NK-92 (cell line): ENCODE results near the gene CCR3.

Experiments
- DNase-seq: peaks from one replicate; lab custom pipeline; 2025; ENCODE audit not compliant: unreplicated experiment; lab: John Stamatoyannopoulos, UW

The CCR3 gene

DNA sequence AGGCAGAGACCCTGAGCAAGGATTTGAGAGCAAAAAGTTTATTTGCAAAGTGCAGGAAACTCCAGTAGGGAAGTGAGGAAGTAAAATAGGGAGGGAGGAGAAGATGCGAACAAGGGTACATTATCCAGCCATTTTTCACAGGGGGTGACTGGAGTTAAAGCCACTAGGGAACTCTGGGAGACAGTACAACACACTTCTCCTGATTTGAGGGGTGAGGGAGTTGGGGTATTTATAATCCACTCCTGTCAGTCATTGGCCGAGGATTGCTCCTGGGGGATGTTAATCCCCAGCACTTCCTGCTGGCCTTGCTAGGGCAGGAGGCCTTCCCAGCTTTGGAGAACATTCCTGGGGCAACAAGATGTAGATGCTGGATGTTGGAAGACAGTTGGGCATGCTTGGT is 28.2 kb downstream of the CCR3 start:
- no peak for DNase-seq

- DNase-seq, result no peak
Measured at GRCh38 chr3:46271209-46271745, 29.0 kb downstream of the CCR3 start.

GRCh38 chr3:46272028-46272451 is 29.8 kb downstream of the CCR3 start:
- DNase-seq, result no peak

GRCh38 chr3:46276497-46277099 is 34.3 kb downstream of the CCR3 start:
- DNase-seq, result no peak

- DNase-seq, result no peak
Measured at GRCh38 chr3:46277476-46277875, 35.2 kb downstream of the CCR3 start.

DNA sequence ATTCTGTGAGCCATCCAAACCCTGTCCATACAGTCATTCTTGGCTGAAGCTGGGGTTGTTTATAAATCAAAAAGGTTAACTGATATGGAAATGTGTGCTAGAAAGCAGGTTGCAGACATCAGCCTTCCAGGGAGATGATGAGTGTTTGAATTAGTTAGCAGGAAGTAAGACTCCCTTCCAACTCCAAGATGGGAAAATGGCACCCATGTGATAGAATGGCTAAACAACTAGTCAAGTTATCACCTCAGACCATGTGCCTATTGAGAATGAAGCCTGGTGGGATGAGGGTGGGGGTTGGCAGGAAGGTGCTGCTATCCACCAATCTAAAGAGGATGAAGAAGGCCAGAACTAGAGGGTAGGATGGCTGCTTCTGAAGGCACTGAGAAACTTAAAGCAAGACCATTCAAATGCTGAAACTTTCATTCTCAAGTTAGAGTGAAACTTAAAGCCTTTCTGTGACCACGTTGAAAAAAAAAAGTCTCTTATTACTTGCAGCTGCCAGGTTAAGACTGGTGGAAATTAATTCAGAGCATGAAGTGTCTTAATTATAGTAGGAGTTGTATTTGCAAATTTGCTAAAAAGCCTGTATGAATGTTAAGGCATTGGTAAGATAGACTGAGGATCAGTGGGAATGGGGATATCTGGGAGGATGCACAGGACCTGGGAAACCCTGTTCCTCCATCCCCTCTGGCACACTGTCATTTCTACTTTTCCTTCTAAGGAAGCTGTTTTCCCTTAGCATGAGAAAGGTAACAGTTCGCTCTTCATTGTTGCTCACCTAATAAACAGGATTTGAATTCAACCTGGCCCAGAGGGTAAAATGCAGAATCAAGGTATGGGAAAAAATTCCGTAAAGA is 36.8 kb downstream of the CCR3 start:
- no peak for DNase-seq

GRCh38 chr3:46280105-46280797 is 38.0 kb downstream of the CCR3 start:
- DNase-seq, result no peak

GRCh38 chr3:46281551-46281950 is 39.3 kb downstream of the CCR3 start:
- no peak for DNase-seq

DNA sequence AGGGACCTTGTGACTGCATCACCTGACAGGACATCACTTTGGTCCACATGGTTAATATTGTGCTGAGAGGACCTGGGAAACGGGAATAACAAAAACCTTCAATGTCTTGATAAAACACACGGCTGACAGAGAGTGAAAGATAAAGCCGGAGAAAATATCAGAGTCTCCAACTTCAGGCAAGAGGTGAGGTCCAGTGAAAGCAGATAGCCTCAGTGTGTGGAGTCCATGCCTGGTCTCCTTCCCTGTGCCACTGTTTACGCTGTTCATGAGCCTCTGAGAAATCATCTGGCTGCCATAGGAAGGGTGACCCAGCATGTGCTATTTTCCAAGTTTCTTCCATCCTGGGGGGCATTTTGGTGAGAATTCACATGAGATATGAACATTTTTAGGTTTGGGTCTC is 39.8 kb downstream of the CCR3 start:
- DNase-seq, result no peak

DNA sequence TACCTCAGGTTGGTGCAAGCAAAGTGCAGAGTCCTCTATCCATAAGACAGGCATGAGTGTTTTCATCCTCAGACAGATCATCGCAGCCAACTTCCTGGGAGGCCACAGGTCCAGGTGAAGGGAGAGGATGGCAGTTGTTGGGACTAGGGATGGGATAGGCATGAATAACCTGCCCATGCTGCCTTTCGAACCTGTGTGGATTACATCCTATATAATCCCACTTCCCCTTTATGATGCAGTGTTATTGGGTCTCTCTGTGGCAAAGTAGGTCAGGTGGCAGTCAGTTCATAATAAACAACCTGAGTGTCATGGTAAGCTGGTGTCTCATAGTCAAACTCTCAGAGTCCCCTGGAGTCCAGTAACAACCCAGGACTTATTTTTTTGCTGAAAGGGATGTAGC is 40.4 kb downstream of the CCR3 start:
- no peak for DNase-seq

GRCh38 chr3:46283881-46284450 is 41.7 kb downstream of the CCR3 start:
- no peak for DNase-seq

GRCh38 chr3:46284981-46285683 is 42.9 kb downstream of the CCR3 start:
- no peak for DNase-seq

DNA sequence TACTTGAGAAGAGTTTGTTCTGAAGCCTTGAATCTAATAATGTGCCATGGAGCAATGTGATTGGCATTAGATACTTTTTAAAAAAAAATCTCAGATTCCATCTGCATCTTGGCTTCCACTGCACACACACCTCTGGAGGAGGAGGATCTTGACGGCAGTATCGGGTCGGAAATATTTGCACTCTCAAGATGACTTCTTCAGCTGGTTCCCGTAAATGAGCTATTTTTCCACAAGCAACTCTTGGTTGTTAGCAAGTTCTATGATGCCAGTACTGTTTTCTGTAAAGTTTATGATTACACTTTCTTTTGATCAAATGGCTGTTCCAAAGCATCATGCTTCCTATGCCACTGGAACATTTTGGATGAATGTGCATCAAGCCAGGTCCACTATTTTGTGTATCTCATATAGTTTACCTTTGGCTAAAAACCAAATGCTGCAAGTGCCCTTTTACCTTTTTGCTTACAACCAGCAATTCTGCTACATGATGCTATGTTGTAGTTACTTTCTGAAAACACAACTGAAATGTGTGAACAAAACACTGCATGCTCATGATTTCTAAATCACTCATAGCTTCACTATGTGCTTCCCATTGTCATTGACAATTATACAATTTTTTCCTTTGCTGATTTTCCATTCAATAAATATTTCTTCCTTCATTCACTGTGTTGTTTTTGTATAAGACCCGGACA is 43.8 kb downstream of the CCR3 start:
- no peak for DNase-seq

DNA sequence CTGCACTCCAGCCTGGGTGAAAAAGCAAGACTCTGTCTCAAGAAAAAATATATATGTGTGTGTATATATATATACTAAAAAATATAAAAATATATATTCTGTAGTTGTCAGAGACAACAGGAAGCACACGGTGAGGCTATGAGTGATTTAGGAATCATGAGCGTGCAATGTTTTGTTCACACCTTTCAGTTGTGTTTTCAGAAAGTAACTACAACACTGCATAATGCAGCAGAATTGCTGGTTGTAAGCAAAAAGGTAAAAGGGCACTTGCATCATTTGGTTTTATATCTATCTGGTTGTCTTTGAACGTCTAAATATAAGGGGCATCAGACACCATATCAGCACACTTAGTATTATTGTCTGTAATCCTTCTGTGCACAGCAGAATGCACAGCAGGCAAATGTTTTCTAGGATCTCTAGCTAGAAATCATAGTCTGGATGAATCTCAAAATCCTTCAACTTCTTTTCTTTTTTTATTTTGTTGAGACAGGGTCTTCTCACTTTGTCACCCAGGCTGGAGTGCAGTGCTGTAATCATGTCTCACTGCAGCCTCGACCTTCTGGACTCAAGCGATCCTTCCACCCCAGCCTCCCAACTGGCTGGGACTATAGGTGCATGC is 44.8 kb downstream of the CCR3 start:
- no peak for DNase-seq

- DNase-seq, result no peak
Measured at GRCh38 chr3:46289551-46289950, 47.3 kb downstream of the CCR3 start.

GRCh38 chr3:46289966-46290365 is 47.7 kb downstream of the CCR3 start:
- no peak for DNase-seq

GRCh38 chr3:46291046-46291445 is 48.8 kb downstream of the CCR3 start:
- no peak for DNase-seq

DNA sequence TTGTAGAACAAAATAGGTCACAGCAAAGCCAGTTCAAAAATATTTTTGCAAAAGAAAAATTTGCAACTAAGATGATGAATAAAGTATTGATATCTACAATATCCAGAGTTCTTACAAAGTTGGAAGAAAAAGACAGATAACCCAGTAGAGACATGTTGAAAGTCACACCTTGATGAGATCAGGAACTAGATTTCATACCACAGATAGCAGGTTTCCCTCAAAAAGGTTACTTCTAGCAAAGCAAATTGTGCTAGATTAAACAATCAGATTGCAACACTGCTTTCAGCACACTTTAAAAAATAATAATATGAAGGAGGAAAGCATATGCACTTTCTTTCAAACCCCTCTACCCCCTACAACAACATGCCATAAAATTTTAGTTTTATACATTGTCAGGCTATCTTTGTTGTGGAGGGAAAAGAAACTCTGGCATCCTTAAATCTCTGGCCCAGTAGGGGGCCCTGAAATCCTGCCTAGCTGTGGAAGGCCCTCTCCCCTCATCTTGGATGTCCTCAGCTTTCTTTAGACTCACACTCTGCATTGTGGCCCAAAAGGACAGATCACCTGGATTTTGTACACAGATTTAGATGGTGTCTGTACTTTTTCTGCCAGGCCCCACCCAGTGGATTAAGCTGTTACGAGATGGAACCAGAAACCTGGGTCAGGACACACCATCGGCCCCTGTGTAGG is 50.9 kb downstream of the CCR3 start:
- DNase-seq, result no peak
